Measurements from ENCODE around the gene DLAT. TPM values are rescaled to one million over a fixed set of nuclear protein-coding genes. Genes with fewer than 3 reads are reported as not detected.
"Not testable (repeated sequence)": the region's sequence is repeated elsewhere in the genome, so short reads cannot be mapped to it uniquely, and the experiment has no call there.

Gene DLAT
- total RNA-seq, 1 donor from 2014 or later: 26.1 TPM

DNA sequence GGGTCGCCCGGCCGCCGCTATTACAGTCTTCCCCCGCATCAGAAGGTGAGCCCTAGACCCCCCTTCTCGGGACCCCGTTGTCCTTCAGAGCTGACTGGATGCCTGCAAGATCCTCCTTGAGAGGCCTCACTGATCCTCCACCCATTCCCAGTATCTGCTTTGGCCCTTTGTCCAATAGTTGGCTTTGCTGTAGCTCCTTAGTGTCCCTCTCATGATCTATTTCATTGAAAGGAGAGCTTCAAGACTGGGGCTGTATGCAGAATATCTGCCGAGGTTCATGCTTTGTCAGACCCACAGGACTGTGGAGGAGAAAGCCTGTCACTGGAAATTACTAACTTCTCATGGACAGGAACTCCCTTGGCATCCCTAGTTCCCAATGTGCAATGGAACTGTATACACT lies 499 bp downstream of the DLAT start:
- Histone ChIP-seq H3K27ac (peak overlapping the region; percentile 92), H3K4me3 (peak overlapping the region; percentile 96)
- TF ChIP-seq, protein P1, sequence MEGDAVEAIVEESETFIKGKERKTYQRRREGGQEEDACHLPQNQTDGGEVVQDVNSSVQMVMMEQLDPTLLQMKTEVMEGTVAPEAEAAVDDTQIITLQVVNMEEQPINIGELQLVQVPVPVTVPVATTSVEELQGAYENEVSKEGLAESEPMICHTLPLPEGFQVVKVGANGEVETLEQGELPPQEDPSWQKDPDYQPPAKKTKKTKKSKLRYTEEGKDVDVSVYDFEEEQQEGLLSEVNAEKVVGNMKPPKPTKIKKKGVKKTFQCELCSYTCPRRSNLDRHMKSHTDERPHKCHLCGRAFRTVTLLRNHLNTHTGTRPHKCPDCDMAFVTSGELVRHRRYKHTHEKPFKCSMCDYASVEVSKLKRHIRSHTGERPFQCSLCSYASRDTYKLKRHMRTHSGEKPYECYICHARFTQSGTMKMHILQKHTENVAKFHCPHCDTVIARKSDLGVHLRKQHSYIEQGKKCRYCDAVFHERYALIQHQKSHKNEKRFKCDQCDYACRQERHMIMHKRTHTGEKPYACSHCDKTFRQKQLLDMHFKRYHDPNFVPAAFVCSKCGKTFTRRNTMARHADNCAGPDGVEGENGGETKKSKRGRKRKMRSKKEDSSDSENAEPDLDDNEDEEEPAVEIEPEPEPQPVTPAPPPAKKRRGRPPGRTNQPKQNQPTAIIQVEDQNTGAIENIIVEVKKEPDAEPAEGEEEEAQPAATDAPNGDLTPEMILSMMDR (IDR thresholded peaks at IDR 0.05): no peak

DNA sequence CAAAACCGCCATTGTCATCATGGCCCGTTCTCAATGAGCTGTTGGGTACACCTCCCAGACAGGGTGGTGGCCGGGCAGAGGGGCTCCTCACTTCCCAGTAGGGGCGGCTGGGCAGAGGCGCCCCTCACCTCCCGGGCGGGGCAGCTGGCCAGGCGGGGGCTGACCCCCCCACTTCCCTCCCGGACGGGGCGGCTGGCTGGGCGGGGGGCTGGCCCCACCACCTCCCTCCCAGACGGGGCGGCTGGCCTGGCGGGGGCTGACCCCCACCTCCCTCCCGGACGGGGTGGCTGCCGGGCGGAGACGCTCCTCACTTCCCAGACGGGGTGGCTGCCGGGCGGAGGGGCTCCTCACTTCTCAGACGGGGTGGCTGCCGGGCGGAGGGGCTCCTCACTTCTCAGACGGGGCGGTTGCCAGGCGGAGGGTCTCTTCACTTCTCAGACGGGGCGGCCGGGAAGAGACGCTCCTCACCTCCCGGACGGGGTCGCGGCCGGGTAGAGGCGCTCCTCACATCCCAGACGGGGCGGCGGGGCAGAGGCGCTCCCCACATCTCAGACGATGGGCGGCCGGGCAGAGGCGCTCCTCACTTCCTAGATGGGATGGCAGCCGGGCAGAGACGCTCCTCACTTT lies 1.7 kb downstream of the DLAT start:
- Histone ChIP-seq H3K36me3 (peaks cover 40% of the 10 kb centered on the region), H3K4me1 (peaks cover 14% of the 10 kb centered on the region)
- H3K9me3 ChIP-seq; H3K4me3 ChIP-seq; intact Hi-C loops (cut with DNase I); H3K27ac ChIP-seq; H3K27me3 ChIP-seq (ENCODE audit: low read depth); DNase-seq; ATAC-seq: not testable (repeated sequence)

More for the DNA sequence above, 499 bp downstream of the DLAT start:
- DNase-seq (no peak), ATAC-seq (peak; percentile 9 to 23)
- Histone ChIP-seq H3K27me3 (ENCODE audit: low read depth) (no peaks in the 10 kb centered on the region), H3K9me3 (no peaks in the 10 kb centered on the region), H3K36me3 (peaks cover 37% of the 10 kb centered on the region), H3K4me1 (peaks cover 14% of the 10 kb centered on the region)
- intact Hi-C loops (cut with DNase I): no loop called here

DNA sequence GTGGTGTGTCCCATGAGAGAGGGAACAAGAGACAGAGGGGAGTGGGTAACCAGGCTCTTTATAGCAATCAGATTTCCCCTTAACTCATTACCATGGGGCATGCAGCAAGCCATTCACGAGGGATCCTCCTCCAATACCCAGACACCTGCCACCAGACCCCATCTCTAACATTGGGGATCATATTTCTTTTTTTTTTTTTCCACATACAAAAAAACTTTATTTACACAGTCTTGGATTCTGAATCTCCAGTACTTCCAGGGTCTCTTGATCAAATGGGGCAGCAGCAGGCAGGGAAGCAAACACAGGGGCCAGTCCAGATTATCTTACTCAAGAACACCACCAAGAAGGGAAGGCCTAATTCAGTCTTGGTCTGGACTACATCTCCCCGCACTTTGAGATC lies 4.3 kb downstream of the DLAT start:
- H3K4me3 ChIP-seq: no peak overlapping the region
- intact Hi-C loops (cut with DNase I): no loop called here
- DNase-seq: no peak
- no peaks in the 10 kb centered on the region for H3K27me3 ChIP-seq (ENCODE audit: low read depth)
- H3K9me3 ChIP-seq: no peaks in the 10 kb centered on the region
- TF ChIP-seq, protein P1 (IDR thresholded peaks at IDR 0.05): no peak
- no peak overlapping the region for H3K27ac ChIP-seq
- no peak for ATAC-seq
- peaks cover 6% of the 10 kb centered on the region for H3K4me1 ChIP-seq
- H3K36me3 ChIP-seq: peaks cover 65% of the 10 kb centered on the region

DNA sequence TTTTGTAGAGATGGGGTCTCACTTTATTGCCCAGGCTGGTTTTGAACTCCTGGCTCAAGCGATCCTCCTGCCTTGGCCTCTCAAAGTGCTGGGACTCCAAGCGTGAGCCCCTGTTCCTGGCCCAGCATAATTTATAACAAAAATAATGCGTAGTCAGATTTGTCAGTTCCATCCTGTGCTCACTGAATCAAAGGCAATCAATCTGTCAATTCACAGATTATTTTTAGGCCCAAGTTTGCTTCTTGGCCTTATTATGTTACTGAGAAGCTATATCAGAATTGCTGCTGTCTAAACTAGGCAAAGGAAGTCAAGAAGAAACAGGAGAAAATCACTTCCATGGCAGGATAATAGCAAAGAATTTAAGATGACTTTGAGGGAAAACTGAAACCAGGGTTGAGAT lies 8.7 kb downstream of the DLAT start:
- ATAC-seq (no peak), DNase-seq (no peak)
- no peaks in the 10 kb centered on the region for H3K9me3 ChIP-seq
- TF ChIP-seq, protein P1 (IDR thresholded peaks at IDR 0.05): no peak
- H3K36me3 ChIP-seq: peaks cover 92% of the 10 kb centered on the region
- H3K27me3 ChIP-seq (ENCODE audit: low read depth): no peaks in the 10 kb centered on the region
- no peak overlapping the region for H3K27ac ChIP-seq
- intact Hi-C loops (cut with DNase I): no loop called here
- no peaks in the 10 kb centered on the region for H3K4me1 ChIP-seq
- H3K4me3 ChIP-seq: no peak overlapping the region

DNA sequence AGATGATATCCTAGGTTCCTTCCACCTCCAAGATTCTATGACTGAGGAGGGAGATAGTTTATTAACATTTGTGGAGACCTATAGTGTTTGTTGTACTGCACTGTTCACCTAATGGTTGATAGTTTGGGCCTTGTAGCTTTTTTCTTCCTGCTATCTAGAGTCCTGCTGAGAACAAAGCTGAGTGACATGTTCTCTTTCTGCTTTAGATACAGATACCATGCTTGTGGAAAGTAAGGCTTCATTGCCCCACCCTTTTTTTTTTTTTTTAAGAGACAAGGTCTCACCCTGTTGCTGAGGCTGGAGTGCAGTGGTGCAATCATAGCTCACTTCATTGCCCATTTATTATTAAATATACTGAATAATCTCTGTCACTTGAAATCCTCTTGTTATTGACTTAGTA lies 12.3 kb downstream of the DLAT start:
- ATAC-seq (no peak), DNase-seq (no peak)
- Histone ChIP-seq H3K9me3 (no peaks in the 10 kb centered on the region), H3K27me3 (ENCODE audit: low read depth) (no peaks in the 10 kb centered on the region), H3K36me3 (peaks cover 80% of the 10 kb centered on the region), H3K4me3 (no peak overlapping the region), H3K27ac (no peak overlapping the region), H3K4me1 (no peaks in the 10 kb centered on the region)
- intact Hi-C loops (cut with DNase I): no loop called here
- TF ChIP-seq, protein P1 (IDR thresholded peaks at IDR 0.05): no peak

DNA sequence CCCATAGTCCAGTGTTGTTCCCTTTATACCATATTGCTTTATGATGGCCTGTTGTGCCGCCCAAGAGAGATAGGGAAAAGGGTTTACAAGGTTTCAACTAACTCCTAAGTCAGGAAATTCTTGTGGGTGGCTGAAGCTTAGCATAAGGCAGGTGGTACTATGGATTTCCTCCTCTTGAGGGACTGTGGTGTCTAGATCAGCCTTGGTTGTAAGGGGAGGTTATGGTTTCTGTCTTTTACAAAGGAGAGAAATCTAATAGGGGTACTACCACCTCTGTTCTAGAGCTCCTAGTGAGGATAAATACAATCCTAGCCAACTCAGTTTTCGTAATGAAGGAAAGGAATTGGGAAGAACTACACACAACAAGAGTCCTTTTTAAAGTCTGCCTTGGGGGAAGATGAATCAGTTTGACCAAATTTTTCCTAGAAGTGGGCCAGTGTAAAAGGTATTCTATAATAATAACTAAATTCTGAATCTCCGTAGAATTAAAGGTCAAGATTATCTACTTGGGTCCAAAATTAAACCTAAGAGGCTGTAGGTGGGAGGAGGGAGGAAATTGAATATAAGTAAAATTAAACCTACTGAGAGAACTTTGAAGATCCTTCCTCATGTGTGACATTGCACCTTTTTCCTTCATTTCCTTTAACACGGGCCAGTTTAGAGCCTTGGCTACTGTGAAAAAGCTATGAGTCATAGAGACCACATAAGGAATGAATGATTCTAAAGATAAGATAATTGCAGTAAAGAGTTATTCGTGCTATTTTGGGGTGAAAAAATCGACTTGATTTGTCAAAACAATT lies 17.2 kb downstream of the DLAT start:
- Histone ChIP-seq H3K27ac (no peak overlapping the region), H3K4me1 (no peaks in the 10 kb centered on the region), H3K4me3 (no peak overlapping the region), H3K9me3 (no peaks in the 10 kb centered on the region), H3K36me3 (peaks cover 86% of the 10 kb centered on the region), H3K27me3 (ENCODE audit: low read depth) (no peaks in the 10 kb centered on the region)
- TF ChIP-seq, protein P1 (IDR thresholded peaks at IDR 0.05): no peak
- ATAC-seq (no peak), DNase-seq (no peak)
- intact Hi-C loops (cut with DNase I): no loop called here
